Skin of body (tissue), 2 donors: ENCODE data around the gene SLC26A11. TPM values are rescaled to one million over a fixed set of nuclear protein-coding genes. Genes with fewer than 3 reads are reported as not detected.

ENCODE experiments used
- DNase-seq: peaks from one replicate; lab custom pipeline; 2025; lab: John Stamatoyannopoulos, UW
- total RNA-seq: library from RNA; depleted of rRNA; stranded (reverse); fragments of >200 nt; gene quantifications from one replicate; pipeline ENCODE4 v1.2.3, GENCODE V29; 2014

Gene SLC26A11
- 6.4 TPM for total RNA-seq

DNA sequence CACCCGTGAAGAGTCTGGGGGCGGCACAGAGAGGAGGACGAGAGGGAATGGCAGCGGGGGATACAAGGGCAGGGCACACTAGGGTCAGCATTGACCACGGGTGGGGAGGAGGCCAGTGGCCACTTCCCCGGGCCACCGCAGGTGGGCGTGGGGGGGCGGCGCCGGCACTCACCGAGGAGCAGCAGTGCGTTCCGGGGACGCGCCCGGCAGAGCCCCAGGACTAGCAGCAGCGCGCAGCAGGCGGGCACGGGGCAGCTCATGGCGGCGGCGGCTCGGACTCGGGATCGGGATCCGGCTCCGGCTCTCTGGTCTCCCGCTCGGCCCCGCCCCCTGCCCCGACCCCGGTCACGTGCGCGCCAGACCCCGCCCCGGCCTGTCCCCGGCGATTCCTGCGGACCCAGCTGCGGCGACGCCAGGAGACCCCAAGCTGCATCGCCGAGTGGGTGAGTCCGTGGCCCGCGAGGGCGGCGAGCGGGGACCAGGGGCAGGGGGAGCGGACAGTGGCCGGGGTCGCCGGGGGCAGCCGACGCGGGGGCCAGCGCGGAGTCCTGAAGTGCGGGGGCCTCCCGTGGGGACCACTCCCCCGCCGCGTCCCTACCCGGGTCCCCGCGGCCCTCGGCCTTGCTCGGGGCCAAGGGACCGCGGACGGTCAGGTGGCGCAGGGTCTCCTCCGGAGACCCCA lies at the start of gene SLC26A11, which contains the start of gene SGSH:
Gene SLC26A11 (plus strand): TSS at position 374 of the 682 bp plus-strand sequence. CDS start 1,134 bp downstream, outside the sequence.
Gene SGSH (minus strand): TSS at position 280 of the 682 bp plus-strand sequence. CDS start 20 bp downstream, at position 260.
- DNase-seq = no peak

GRCh38 chr17:80171681-80172080 lies 48.5 kb upstream of the SLC26A11 start:
- DNase-seq = no peak

- no peak for DNase-seq
Measured at GRCh38 chr17:80173126-80173525, 47.1 kb upstream of the SLC26A11 start.

GRCh38 chr17:80173916-80174315 lies 46.3 kb upstream of the SLC26A11 start:
- no peak for DNase-seq

- DNase-seq = no peak
Measured at GRCh38 chr17:80176757-80177156, 43.5 kb upstream of the SLC26A11 start.

- DNase-seq = no peak
Measured at GRCh38 chr17:80177986-80178595, 42.1 kb upstream of the SLC26A11 start.

GRCh38 chr17:80180192-80180591 lies 40.0 kb upstream of the SLC26A11 start:
- DNase-seq = no peak

- no peak for DNase-seq
Measured at GRCh38 chr17:80181431-80181830, 38.8 kb upstream of the SLC26A11 start.

DNA sequence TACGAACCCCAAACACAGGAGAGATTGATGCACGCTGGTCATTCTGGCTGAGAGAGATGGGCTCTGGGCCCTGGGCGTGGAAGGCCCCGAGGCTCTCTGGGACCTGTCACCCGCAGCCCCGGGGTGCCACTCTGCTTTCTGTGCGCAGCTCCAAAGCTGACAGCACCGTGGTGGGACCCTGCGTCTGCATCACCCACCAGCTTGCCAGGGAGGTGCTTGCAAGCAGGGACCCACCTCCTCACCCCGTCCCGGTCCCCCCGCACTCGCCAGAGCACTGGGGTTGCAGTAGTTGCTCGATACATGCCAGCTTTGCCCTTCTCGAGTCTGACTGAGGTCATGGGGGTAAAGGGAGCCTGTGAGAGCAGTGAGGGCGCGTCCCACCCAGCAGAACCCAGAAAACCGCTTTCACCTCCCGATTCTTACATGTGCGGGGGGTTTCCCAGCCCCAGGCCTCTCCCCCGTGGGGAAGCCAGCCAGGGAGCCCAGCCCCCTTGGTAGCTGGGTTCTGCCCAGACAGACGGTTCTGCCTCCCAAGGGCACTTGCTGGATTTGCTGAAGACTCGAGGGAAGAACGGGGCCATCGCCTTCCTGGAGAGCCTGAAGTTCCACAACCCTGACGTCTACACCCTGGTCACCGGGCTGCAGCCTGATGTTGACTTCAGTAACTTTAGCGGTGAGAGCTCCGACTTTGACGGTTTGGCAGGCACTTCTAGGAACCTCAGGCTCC lies 37.9 kb upstream of the SLC26A11 start:
- DNase-seq = no peak

DNA sequence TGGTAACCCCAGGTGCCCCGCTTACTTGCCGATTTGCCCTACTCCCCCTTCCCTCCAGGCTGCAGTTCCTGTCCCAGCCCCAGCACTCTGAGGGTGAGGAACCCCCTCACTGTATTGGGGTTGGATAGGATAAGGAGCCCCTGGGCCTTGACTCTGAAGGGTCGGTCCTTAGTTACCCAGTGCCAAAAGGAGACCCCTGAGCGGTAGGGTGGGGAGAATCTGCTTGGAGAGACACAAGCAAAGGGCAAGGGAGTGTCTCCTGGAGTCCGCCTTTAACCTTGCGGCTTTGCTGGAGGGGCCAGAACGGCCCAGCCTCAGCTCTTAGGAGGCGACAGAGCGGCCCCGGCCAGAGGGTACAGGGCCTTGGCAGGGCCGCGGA lies 37.4 kb upstream of the SLC26A11 start:
- no peak for DNase-seq

- DNase-seq = no peak
Measured at GRCh38 chr17:80183581-80184422, 36.4 kb upstream of the SLC26A11 start.

DNA sequence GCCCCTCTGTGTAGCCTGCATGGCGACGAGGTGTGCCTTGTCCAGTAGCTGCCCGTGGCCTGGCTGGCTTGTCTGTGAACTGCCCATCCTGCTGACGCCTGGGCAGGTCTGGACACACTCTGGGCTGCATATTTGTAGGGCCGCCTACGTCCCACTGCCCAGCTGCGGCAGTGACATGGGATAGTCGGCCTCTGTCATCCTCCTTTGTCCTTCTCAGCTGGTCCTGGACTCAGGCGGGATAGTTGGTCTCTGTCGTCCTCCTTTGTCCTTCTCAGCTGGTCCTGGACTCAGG lies 35.9 kb upstream of the SLC26A11 start:
- DNase-seq = no peak

DNA sequence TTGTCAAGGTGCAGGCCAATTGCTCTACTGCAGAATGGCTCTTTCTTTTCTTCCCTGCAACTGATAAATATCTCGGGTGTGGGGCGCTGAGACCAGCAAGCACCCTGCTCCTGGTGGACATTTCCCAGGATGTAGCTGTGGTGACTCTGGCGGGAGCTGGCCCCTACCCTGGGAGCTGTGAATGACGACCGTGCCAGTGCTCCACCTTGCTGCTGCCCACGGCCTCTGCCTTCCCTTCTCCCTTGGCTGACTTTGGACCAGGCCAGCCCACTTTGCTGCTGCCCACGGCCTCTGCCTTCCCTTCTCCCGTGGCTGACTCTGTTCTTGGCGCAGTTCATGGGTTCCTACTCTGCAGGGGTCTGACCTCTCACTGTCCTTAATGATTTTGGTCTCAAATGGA lies 34.3 kb upstream of the SLC26A11 start:
- no peak for DNase-seq

- no peak for DNase-seq
Measured at GRCh38 chr17:80187090-80187489, 33.1 kb upstream of the SLC26A11 start.

DNA sequence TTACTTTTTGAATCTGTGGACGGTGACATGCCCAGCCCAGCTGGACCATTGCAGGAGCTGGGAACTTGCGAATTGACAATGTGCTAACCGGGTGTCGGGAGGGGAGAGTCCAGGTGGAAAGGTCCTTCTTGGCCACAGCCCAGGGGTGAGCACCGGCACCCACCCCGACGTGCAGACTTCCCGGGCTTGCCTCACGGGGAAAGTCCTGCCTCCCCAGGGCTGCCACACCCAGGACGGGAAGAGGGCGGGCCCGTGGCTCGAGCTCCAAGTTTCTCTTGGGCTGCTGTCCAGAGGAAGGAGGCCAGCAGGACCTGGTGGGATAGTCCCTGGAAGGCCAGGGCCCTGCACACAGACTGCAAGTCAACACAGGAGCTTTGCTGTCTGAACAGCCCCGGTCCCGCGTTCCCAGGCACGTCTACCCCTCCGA lies 32.7 kb upstream of the SLC26A11 start:
- DNase-seq = no peak

- no peak for DNase-seq
Measured at GRCh38 chr17:80189611-80190010, 30.6 kb upstream of the SLC26A11 start.

- no peak for DNase-seq
Measured at GRCh38 chr17:80190716-80191115, 29.5 kb upstream of the SLC26A11 start.

GRCh38 chr17:80191192-80191591 lies 29.0 kb upstream of the SLC26A11 start:
- DNase-seq = no peak

DNA sequence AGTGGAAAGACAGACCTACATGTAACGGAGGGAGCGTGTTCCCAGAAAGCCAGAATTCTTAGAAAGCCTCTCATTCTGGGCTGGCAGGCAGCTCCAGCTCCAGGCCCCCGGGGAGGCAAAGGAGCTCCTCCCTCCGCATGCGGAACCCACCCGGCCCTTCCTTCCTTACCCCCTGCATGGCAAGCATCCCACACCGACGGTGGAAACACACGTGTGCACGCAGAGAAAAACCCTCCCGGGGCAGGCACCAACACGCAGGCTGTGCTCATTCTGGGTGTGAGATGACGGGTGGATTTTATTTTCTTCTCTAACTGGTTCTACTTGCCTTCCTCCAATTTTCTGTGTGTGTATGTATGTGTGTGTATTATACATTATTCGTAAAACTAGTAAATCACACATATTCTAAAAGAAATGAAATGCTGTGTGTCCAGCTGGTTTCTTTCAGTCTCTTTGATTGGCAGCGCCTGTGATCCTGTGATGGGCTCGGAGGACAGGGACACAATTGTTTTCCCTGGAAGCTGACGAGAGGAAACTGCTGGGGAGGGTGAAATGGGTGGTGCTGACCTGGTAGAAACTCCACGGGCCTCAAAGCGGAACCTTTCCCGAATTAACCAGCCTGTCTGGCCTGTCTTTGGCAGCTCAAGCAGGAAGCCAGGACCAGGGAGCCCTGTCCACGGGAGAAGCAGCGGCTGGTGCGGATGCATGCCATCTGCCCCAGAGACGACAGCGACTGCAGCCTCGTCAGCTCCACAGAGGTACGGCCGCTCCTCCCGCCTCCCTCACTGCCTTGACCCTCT lies 28.2 kb upstream of the SLC26A11 start:
- peak; percentile 36 for DNase-seq

GRCh38 chr17:80195141-80195540 lies 25.1 kb upstream of the SLC26A11 start:
- no peak for DNase-seq
